GM23338 (cell line): ENCODE measurements around the gene APBA2. TPM values are rescaled to one million over a fixed set of nuclear protein-coding genes. Genes with fewer than 3 reads are reported as not detected.
A peak's percentile ranks its signal among the peaks of the same experiment; 100 is the strongest.

ENCODE experiments used
- ATAC-seq: fragments of 200-7000 bp; cut with Tn5 transposase; 3 replicates; pipeline ENCODE4 v1.9.1; 2020
- DNase-seq: peaks from one replicate; pipeline ENCODE4 v3.0.0-alpha.2; 2015; ENCODE audit warnings: low spot score
- H2AFZ ChIP-seq: fragments of 200-600 bp; sonication (generic); 2 replicates; pipeline ENCODE4 v1.8.0; 2016; ENCODE audit warnings: antibody characterized with exemption, mild to moderate bottlenecking, moderate library complexity
- H3F3A ChIP-seq: fragments of 200-600 bp; sonication (generic); replicated peaks from 2 replicates; pipeline ENCODE4 v1.8.0; 2017; ENCODE audit warnings: antibody characterized with exemption, mixed run types, low read depth
- H3K27ac ChIP-seq: fragments of 200-600 bp; sonication (generic); 2 replicates; pipeline ENCODE4 v1.6.1; 2016; ENCODE audit warnings: low read depth
- H3K27me3 ChIP-seq: fragments of 200-600 bp; sonication (generic); 2 replicates; pipeline ENCODE4 v1.8.0; 2016; ENCODE audit warnings: mild to moderate bottlenecking, mixed run types, moderate library complexity; ENCODE audit not compliant: insufficient read depth
- H3K36me3 ChIP-seq: fragments of 200-600 bp; sonication (generic); 2 replicates; pipeline ENCODE4 v1.8.0; 2016; ENCODE audit warnings: mild to moderate bottlenecking; ENCODE audit not compliant: insufficient read depth
- H3K4me1 ChIP-seq: fragments of 200-600 bp; sonication (generic); 2 replicates; pipeline ENCODE4 v1.8.0; 2016; ENCODE audit warnings: mild to moderate bottlenecking, moderate library complexity; ENCODE audit not compliant: insufficient read depth
- H3K4me2 ChIP-seq: fragments of 200-600 bp; sonication (generic); 2 replicates; pipeline ENCODE4 v1.7.1; 2017; ENCODE audit warnings: mixed run types
- H3K4me3 ChIP-seq: fragments of 200-600 bp; sonication (generic); 2 replicates; pipeline ENCODE4 v1.6.1; 2016; ENCODE audit warnings: mixed run types
- H3K79me2 ChIP-seq: fragments of 200-600 bp; sonication (generic); replicated peaks from 2 replicates; pipeline ENCODE4 v1.8.0; 2017; ENCODE audit warnings: mild to moderate bottlenecking; ENCODE audit not compliant: insufficient read depth
- H3K9me2 ChIP-seq: fragments of 200-600 bp; sonication (generic); 2 replicates; pipeline ENCODE4 v1.8.0; 2017; ENCODE audit not compliant: insufficient read depth
- H4K20me1 ChIP-seq: fragments of 200-600 bp; sonication (generic); replicated peaks from 2 replicates; pipeline ENCODE4 v1.8.0; 2017; ENCODE audit warnings: mild to moderate bottlenecking; ENCODE audit not compliant: insufficient read depth
- H3K27ac Mint-ChIP-seq: 2 replicates; pipeline ENCODE4 v1.8.0; 2020; ENCODE audit warnings: inconsistent platforms, mild to moderate bottlenecking, moderate library complexity, mixed read lengths
- H3K27me3 Mint-ChIP-seq: 3 replicates; pipeline ENCODE4 v1.8.0; 2022; ENCODE audit warnings: low read depth, mild to moderate bottlenecking, moderate library complexity, mixed read lengths, inconsistent platforms; ENCODE audit not compliant: insufficient read depth, poor library complexity
- H3K36me3 Mint-ChIP-seq: 3 replicates; pipeline ENCODE4 v1.8.0; 2021; ENCODE audit warnings: low read depth, mild to moderate bottlenecking, inconsistent platforms, moderate library complexity, mixed read lengths
- H3K4me1 Mint-ChIP-seq: 3 replicates; pipeline ENCODE4 v1.8.0; 2020; ENCODE audit warnings: mild to moderate bottlenecking, inconsistent platforms, mixed read lengths
- H3K4me3 Mint-ChIP-seq: 3 replicates; pipeline ENCODE4 v1.8.0; 2021; ENCODE audit warnings: moderate library complexity, mild to moderate bottlenecking, inconsistent platforms, mixed read lengths
- H3K9me3 Mint-ChIP-seq: 3 replicates; pipeline ENCODE4 v1.8.0; 2020; ENCODE audit warnings: moderate library complexity, mild to moderate bottlenecking, inconsistent platforms, mixed read lengths
- CTCF ChIP-seq, 2 experiments: fragments of 200-600 bp in 1 of 2; sonication (generic) in 1 of 2; conservative IDR thresholded peaks; 2 replicates each; pipeline versions ENCODE4 v1.5.1 to v1.6.1; 2016 to 2017; ENCODE audit warnings: antibody characterized with exemption in 2 of 2, low read depth in 2 of 2, mild to moderate bottlenecking in 2 of 2, moderate library complexity in 1 of 2
- ETS1 ChIP-seq: IDR thresholded peaks from 2 replicates; pipeline ENCODE4 v1.6.1; 2016; ENCODE audit warnings: antibody characterized with exemption
- EZH2 ChIP-seq: fragments of 200-600 bp; sonication (generic); IDR thresholded peaks from one replicate; pipeline ENCODE4 v1.8.0; 2017; ENCODE audit warnings: antibody characterized with exemption, mild to moderate bottlenecking, low read depth; ENCODE audit not compliant: unreplicated experiment
- EZH2phosphoT487 ChIP-seq: fragments of 200-600 bp; sonication (generic); IDR thresholded peaks from one replicate; pipeline ENCODE4 v1.8.1; 2018; ENCODE audit warnings: antibody characterized with exemption; ENCODE audit not compliant: unreplicated experiment
- JUNB ChIP-seq: IDR thresholded peaks from one replicate; pipeline ENCODE4 v1.6.1; 2016; ENCODE audit warnings: antibody characterized with exemption; ENCODE audit not compliant: unreplicated experiment
- REST ChIP-seq: IDR thresholded peaks from one replicate; pipeline ENCODE4 v1.6.1; 2018; ENCODE audit warnings: antibody characterized with exemption; ENCODE audit not compliant: unreplicated experiment
- STAT1 ChIP-seq: IDR thresholded peaks from one replicate; pipeline ENCODE4 v1.6.1; 2016; ENCODE audit warnings: antibody characterized with exemption; ENCODE audit not compliant: unreplicated experiment
- ZNF114 ChIP-seq: fragments of 250-450 bp; sonication (Bioruptor Pico); IDR thresholded peaks from 2 replicates; pipeline ENCODE4 v1.5.0; 2020; ENCODE audit warnings: mild to moderate bottlenecking, moderate library complexity
- ZNF331 ChIP-seq: fragments of 250-450 bp; sonication (Bioruptor Pico); IDR thresholded peaks from 2 replicates; pipeline ENCODE4 v1.5.0; 2020; ENCODE audit warnings: low read depth, mild to moderate bottlenecking, moderate library complexity
- ZNF462 ChIP-seq: fragments of 250-450 bp; sonication (Bioruptor Pico); IDR thresholded peaks from 2 replicates; pipeline ENCODE4 v1.5.0; 2020; ENCODE audit warnings: mild to moderate bottlenecking, moderate library complexity
- polyA plus RNA-seq: library from polyadenylated mRNA; unstranded; fragments of >200 nt; fragmentation: Nextera tagmentation; extraction: Ambion mirVana; gene quantifications from 2 replicates; pipeline ENCODE4 v1.2.1, GENCODE V29; 2016
- total RNA-seq: library from RNA; depleted of rRNA; stranded (reverse); fragments of >200 nt; shearing (Covaris generic); gene quantifications from 2 replicates; pipeline ENCODE4 v1.2.3, GENCODE V29; 2014

The APBA2 gene
- total and polyA plus RNA-seq, 2 experiments from 2014 or later: 5.9 to 24.7 TPM

GRCh38 chr15:29062179-29062591 lies 176.4 kb downstream of the APBA2 start:
- no peak for TF ChIP-seq REST
- no peak for TF ChIP-seq EZH2phosphoT487
- TF ChIP-seq CTCF (conservative IDR thresholded peaks at IDR 0.05; ENCODE audit: low read depth in 2 of 2): no peak
- TF ChIP-seq ETS1: no peak
- TF ChIP-seq ZNF114 (CRISPR knock-in tag): no peak
- TF ChIP-seq STAT1: no peak
- TF ChIP-seq JUNB: no peak
- TF ChIP-seq ZNF462 (CRISPR knock-in tag): no peak
- TF ChIP-seq EZH2: no peak
- TF ChIP-seq ZNF331: no peak
- no peak overlapping the region for H3K4me2 ChIP-seq
- no peak overlapping the region for H3K4me3 ChIP-seq
- peaks cover 9% of the 10 kb centered on the region for H3K27me3 Mint-ChIP-seq
- H3K36me3 Mint-ChIP-seq: peaks cover 10% of the 10 kb centered on the region
- H3K4me3 Mint-ChIP-seq: no peak overlapping the region; the same call in 2 of the 3 replicates
- ATAC-seq (peak; percentile 35), DNase-seq (no peak)
- no peak overlapping the region for H2AFZ ChIP-seq
- no peaks in the 10 kb centered on the region for H3F3A ChIP-seq
- no peaks in the 10 kb centered on the region for H3K27me3 ChIP-seq
- peaks cover 8% of the 10 kb centered on the region for H3K9me3 Mint-ChIP-seq
- no peaks in the 10 kb centered on the region for H4K20me1 ChIP-seq
- H3K27ac ChIP-seq: no peak overlapping the region
- no peaks in the 10 kb centered on the region for H3K36me3 ChIP-seq
- H3K79me2 ChIP-seq: no peaks in the 10 kb centered on the region
- H3K4me1 Mint-ChIP-seq: peaks cover 30% of the 10 kb centered on the region
- H3K4me1 ChIP-seq: peaks cover 9% of the 10 kb centered on the region
- no peaks in the 10 kb centered on the region; the same call in 1 of the 2 replicates for H3K9me2 ChIP-seq
- peak overlapping the region; percentile 0; the same call in 1 of the 2 replicates for H3K27ac Mint-ChIP-seq
